ENCODE results near the gene ELMOD3.

DNA sequence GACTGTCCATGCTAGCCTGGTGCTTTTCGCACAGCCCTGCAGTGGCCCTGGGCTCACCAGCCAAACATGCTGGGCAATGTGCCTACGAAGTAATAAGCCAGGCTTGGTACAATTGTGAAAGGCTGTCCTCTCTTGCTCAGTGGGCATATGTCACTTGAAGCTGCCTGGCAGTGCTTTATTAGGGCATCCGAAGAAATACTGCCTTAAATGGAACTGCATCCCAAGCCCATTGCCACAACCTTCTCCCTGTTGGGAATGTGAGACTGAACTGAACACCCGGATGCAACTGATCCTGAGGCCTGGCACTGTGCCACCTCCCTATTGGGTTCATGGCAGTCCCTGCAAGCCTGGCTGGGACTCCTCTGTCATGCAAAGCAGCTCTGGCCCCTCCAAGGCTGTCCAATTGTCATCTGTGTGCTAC, 39.7 kb downstream of the ELMOD3 start:
- TF ChIP-seq, protein P1, sequence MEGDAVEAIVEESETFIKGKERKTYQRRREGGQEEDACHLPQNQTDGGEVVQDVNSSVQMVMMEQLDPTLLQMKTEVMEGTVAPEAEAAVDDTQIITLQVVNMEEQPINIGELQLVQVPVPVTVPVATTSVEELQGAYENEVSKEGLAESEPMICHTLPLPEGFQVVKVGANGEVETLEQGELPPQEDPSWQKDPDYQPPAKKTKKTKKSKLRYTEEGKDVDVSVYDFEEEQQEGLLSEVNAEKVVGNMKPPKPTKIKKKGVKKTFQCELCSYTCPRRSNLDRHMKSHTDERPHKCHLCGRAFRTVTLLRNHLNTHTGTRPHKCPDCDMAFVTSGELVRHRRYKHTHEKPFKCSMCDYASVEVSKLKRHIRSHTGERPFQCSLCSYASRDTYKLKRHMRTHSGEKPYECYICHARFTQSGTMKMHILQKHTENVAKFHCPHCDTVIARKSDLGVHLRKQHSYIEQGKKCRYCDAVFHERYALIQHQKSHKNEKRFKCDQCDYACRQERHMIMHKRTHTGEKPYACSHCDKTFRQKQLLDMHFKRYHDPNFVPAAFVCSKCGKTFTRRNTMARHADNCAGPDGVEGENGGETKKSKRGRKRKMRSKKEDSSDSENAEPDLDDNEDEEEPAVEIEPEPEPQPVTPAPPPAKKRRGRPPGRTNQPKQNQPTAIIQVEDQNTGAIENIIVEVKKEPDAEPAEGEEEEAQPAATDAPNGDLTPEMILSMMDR (IDR thresholded peaks at IDR 0.05), result no peak
- TF ChIP-seq POLR2A (IDR thresholded peaks at IDR 0.05), result no peak

All from esophagus squamous epithelium (tissue), 4 donors.